ENCODE data around the gene SLX9. TPM values are rescaled to one million over a fixed set of nuclear protein-coding genes. Genes with fewer than 3 reads are reported as not detected.
A peak's percentile ranks its signal among the peaks of the same experiment; 100 is the strongest.

The SLX9 gene
- total RNA-seq, 2 donors from 2014 or later: 21.4 to 24.8 TPM

GRCh38 chr21:44908908-44909307, 30.9 kb upstream of the SLX9 start:
- no peak for TF ChIP-seq POLR2AphosphoS5 (IDR thresholded peaks at IDR 0.05)
- Histone ChIP-seq H3K36me3 (no peaks in the 10 kb centered on the region), H3K4me3 (no peak overlapping the region), H3K9me3 (no peaks in the 10 kb centered on the region), H3K27ac (peak overlapping the region in 1 of 2 donors; percentile 32), H3K4me1 (replicated peaks) (peaks cover 14% of the 10 kb centered on the region), H3K27me3 (replicated peaks; ENCODE audit: insufficient read depth) (no peaks in the 10 kb centered on the region)
- no peak for DNase-seq (ENCODE audit: low spot score)
- intact Hi-C loops (cut with DNase I): no loop called here
- WGBS: 95% methylated on average over 21 of the region's 21 CpGs

- no peak for DNase-seq (ENCODE audit: low spot score)
- Histone ChIP-seq H3K27ac (no peak overlapping the region), H3K27me3 (replicated peaks; ENCODE audit: insufficient read depth) (no peaks in the 10 kb centered on the region), H3K36me3 (no peaks in the 10 kb centered on the region), H3K4me1 (replicated peaks) (peaks cover 14% of the 10 kb centered on the region), H3K9me3 (no peaks in the 10 kb centered on the region), H3K4me3 (no peak overlapping the region)
- TF ChIP-seq POLR2A (IDR thresholded peaks at IDR 0.05) (no peak), POLR2AphosphoS5 (IDR thresholded peaks at IDR 0.05) (no peak)
- TF ChIP-seq, protein P1, sequence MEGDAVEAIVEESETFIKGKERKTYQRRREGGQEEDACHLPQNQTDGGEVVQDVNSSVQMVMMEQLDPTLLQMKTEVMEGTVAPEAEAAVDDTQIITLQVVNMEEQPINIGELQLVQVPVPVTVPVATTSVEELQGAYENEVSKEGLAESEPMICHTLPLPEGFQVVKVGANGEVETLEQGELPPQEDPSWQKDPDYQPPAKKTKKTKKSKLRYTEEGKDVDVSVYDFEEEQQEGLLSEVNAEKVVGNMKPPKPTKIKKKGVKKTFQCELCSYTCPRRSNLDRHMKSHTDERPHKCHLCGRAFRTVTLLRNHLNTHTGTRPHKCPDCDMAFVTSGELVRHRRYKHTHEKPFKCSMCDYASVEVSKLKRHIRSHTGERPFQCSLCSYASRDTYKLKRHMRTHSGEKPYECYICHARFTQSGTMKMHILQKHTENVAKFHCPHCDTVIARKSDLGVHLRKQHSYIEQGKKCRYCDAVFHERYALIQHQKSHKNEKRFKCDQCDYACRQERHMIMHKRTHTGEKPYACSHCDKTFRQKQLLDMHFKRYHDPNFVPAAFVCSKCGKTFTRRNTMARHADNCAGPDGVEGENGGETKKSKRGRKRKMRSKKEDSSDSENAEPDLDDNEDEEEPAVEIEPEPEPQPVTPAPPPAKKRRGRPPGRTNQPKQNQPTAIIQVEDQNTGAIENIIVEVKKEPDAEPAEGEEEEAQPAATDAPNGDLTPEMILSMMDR (IDR thresholded peaks at IDR 0.05): no peak
- intact Hi-C loops (cut with DNase I): no loop called here
- 97% methylated on average over 9 of the region's 9 CpGs for WGBS
Observed at GRCh38 chr21:44909719-44910118, 30.1 kb upstream of the SLX9 start.

DNA sequence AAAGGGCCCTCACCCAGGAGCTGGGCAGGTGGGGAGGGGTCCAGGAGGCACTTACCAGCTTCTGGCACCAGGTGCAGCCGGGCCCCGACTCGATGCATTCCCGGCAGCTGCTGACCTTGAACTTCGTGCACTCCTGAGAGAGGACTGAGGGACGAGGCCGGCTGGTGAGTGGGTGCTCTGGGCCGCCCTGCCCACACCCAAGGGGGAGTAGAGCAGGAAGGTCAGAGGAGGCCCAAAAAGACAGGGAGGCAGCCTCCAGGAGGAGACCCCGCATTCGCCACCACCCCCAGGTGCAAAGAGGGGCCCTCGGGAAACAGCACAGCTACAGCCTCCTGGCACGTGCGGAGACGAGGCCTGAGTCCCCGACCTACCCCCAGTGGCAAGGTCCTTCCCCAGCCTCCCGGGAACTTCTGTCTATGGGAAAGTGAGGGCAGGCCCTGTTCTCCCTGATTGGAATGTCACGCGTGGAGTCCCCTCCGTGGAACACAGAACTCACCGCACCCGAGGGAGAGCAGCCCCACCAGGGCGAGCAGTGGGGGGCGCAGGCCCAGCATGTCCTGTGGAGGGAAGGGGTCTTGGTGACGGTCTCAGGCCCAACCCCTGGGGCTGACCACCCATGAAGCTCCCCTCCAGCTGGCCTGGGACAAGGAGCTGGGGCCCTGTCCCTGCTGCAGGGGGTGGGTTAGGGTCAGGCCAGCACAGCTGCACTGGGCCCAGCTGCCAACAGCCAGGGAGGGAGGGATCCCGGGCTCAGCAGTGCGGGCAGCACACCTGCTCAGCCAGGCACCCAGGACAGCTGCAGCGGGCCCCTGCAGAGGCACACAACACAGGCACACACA, 29.4 kb upstream of the SLX9 start:
- DNase-seq (ENCODE audit: low spot score): no peak

GRCh38 chr21:44911068-44911383, 28.8 kb upstream of the SLX9 start:
- TF ChIP-seq, protein P1 (IDR thresholded peaks at IDR 0.05): no peak
- no peak for TF ChIP-seq POLR2AphosphoS5 (IDR thresholded peaks at IDR 0.05)
- no peak for TF ChIP-seq POLR2A (IDR thresholded peaks at IDR 0.05)
- no peak overlapping the region for H3K4me3 ChIP-seq
- WGBS: 60% methylated on average over 10 of the region's 10 CpGs
- H3K9me3 ChIP-seq: no peaks in the 10 kb centered on the region
- peaks cover 14% of the 10 kb centered on the region for H3K4me1 ChIP-seq (replicated peaks)
- no peak for DNase-seq (ENCODE audit: low spot score)
- no peak overlapping the region for H3K27ac ChIP-seq
- no peaks in the 10 kb centered on the region for H3K36me3 ChIP-seq
- H3K27me3 ChIP-seq (replicated peaks; ENCODE audit: insufficient read depth): no peaks in the 10 kb centered on the region
- intact Hi-C loops (cut with DNase I): no loop called here

More for the DNA sequence above, 29.4 kb upstream of the SLX9 start:
- 84% methylated on average over 25 of the region's 27 CpGs for WGBS
- TF ChIP-seq, protein P1 (IDR thresholded peaks at IDR 0.05): no peak
- TF ChIP-seq POLR2AphosphoS5 (IDR thresholded peaks at IDR 0.05): no peak
- no peak for TF ChIP-seq POLR2A (IDR thresholded peaks at IDR 0.05)
- H3K27ac ChIP-seq: no peak overlapping the region
- H3K27me3 ChIP-seq (replicated peaks; ENCODE audit: insufficient read depth): no peaks in the 10 kb centered on the region
- H3K4me3 ChIP-seq: no peak overlapping the region
- peaks cover 14% of the 10 kb centered on the region for H3K4me1 ChIP-seq (replicated peaks)
- no peaks in the 10 kb centered on the region for H3K36me3 ChIP-seq
- no peaks in the 10 kb centered on the region for H3K9me3 ChIP-seq
- intact Hi-C loops (cut with DNase I): no loop called here

- 38% methylated on average over 18 of the region's 19 CpGs for WGBS
- no peaks in the 10 kb centered on the region for H3K27me3 ChIP-seq (replicated peaks; ENCODE audit: insufficient read depth)
- peak overlapping the region; percentile 39 to 64 for H3K27ac ChIP-seq
- no peaks in the 10 kb centered on the region for H3K36me3 ChIP-seq
- H3K4me1 ChIP-seq (replicated peaks): peaks cover 14% of the 10 kb centered on the region
- H3K4me3 ChIP-seq: no peak overlapping the region
- DNase-seq (ENCODE audit: low spot score): peak; percentile 85
- TF ChIP-seq POLR2AphosphoS5 (IDR thresholded peaks at IDR 0.05) (peak; percentile 78), POLR2A (IDR thresholded peaks at IDR 0.05) (no peak)
- TF ChIP-seq, protein P1 (IDR thresholded peaks at IDR 0.05): peak in 1 of 4 experiments; percentile 18
- intact Hi-C loops (cut with DNase I): no loop called here
- H3K9me3 ChIP-seq: no peaks in the 10 kb centered on the region
Observed at GRCh38 chr21:44911384-44912157, 28.3 kb upstream of the SLX9 start.
